HG02943 (cell line): ENCODE results near the gene IL36G.
"Not testable (repeated sequence)": the region's sequence is repeated elsewhere in the genome, so short reads cannot be mapped to it uniquely, and the experiment has no call there.

ENCODE experiments used
- ATAC-seq: cut with Tn5 transposase; IDR thresholded peaks from one replicate; pipeline ENCODE4 v1.9.1; 2021; ENCODE audit warnings: mild to moderate bottlenecking, low read depth, moderate library complexity; ENCODE audit not compliant: unreplicated experiment

The IL36G gene

GRCh38 chr2:112977559-112978056, at the start of gene IL36G:
Gene IL36G (plus strand): TSS chr2:112978006. CDS start chr2:112978639, 633 bp downstream.
- ATAC-seq: no peak

GRCh38 chr2:112933261-112933660, 44.5 kb upstream of the IL36G start:
- ATAC-seq: no peak

- ATAC-seq: not testable (repeated sequence)
Measured at GRCh38 chr2:112934117-112934516, 43.7 kb upstream of the IL36G start.

- no peak for ATAC-seq
Measured at GRCh38 chr2:112936927-112937232, 40.9 kb upstream of the IL36G start.

GRCh38 chr2:112938904-112939303, 38.9 kb upstream of the IL36G start:
- ATAC-seq: no peak

GRCh38 chr2:112939425-112939824, 38.4 kb upstream of the IL36G start:
- no peak for ATAC-seq

- no peak for ATAC-seq
Measured at GRCh38 chr2:112940859-112941625, 36.8 kb upstream of the IL36G start.

GRCh38 chr2:112941753-112942653, 35.8 kb upstream of the IL36G start:
- ATAC-seq: no peak

GRCh38 chr2:112942654-112943002, 35.2 kb upstream of the IL36G start:
- ATAC-seq: no peak

GRCh38 chr2:112944971-112945370, 32.8 kb upstream of the IL36G start:
- no peak for ATAC-seq

- ATAC-seq: no peak
Measured at GRCh38 chr2:112946086-112946485, 31.7 kb upstream of the IL36G start.

GRCh38 chr2:112947374-112947773, 30.4 kb upstream of the IL36G start:
- no peak for ATAC-seq

GRCh38 chr2:112949456-112949855, 28.4 kb upstream of the IL36G start:
- ATAC-seq: no peak

GRCh38 chr2:112954364-112954763, 23.4 kb upstream of the IL36G start:
- no peak for ATAC-seq

- ATAC-seq: no peak
Measured at GRCh38 chr2:112957511-112957910, 20.3 kb upstream of the IL36G start.

- no peak for ATAC-seq
Measured at GRCh38 chr2:112958428-112959108, 19.2 kb upstream of the IL36G start.

GRCh38 chr2:112959109-112959812, 18.5 kb upstream of the IL36G start:
- no peak for ATAC-seq

GRCh38 chr2:112960230-112960825, 17.5 kb upstream of the IL36G start:
- no peak for ATAC-seq

GRCh38 chr2:112962308-112963175, 15.3 kb upstream of the IL36G start:
- ATAC-seq: no peak
